Ectodermal cell (in vitro differentiated cells): Measurements from ENCODE around the gene WIZ.
"Not testable (repeated sequence)": the region's sequence is repeated elsewhere in the genome, so short reads cannot be mapped to it uniquely, and the experiment has no call there.

Experiments
- H3K27ac ChIP-seq: 2 replicates; pipeline ENCODE4 v1.7.0; 2013; ENCODE audit warnings: mild to moderate bottlenecking, low read depth, low read length; ENCODE audit not compliant: insufficient read depth, poor library complexity, severe bottlenecking
- H3K27me3 ChIP-seq: 2 replicates; pipeline ENCODE4 v1.7.0; 2013; ENCODE audit warnings: mild to moderate bottlenecking, low read length; ENCODE audit not compliant: insufficient read depth, control insufficient read depth, poor library complexity, severe bottlenecking
- H3K36me3 ChIP-seq: one replicate; pipeline ENCODE4 v1.7.0; 2013; ENCODE audit warnings: low read length; ENCODE audit not compliant: control insufficient read depth, insufficient read depth
- H3K4me1 ChIP-seq: one replicate; pipeline ENCODE4 v1.7.0; 2013; ENCODE audit warnings: low read length; ENCODE audit not compliant: control insufficient read depth, insufficient read depth
- H3K4me3 ChIP-seq: 2 replicates; pipeline ENCODE4 v1.7.0; 2013; ENCODE audit warnings: low read depth, low read length, control low read depth; ENCODE audit not compliant: insufficient read depth
- H3K9me3 ChIP-seq: 2 replicates; pipeline ENCODE4 v1.7.0; 2013; ENCODE audit warnings: mild to moderate bottlenecking, low read length, moderate library complexity; ENCODE audit not compliant: control insufficient read depth
- WGBS, 2 experiments: methylation state at CpG; one replicate each; pipeline ENCODE4 v1.1.7; 2013; ENCODE audit warnings: missing lambda C conversion rate in 2 of 2; 5-methylcytosine and 5-hydroxymethylcytosine counted together

The WIZ gene

DNA sequence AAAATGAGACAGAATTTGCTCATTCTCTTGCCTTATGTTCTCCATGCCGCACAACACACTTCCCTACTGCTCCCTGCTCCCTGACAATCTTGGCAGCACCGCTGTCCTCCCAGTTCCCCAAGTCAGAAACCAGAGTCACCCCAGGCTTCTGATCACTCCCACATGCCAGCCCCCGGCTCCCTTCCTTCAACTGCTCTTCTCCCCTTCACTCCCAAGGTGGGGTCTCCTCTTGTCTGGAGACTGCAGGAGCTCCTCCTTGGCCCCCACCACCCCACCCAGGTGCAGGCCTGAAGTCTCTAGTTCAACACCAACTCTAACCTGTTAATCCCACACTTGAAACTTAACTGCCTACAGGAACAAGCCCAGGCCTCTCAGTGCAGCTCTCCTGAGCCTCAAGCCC lies 53.3 kb downstream of the WIZ start:
- no peak overlapping the region for H3K4me3 ChIP-seq
- 94 to 98% methylated on average over 3 of the region's 3 CpGs for WGBS, 2 experiments
- H3K27ac ChIP-seq = no peak overlapping the region
- H3K9me3 ChIP-seq = no peaks in the 10 kb centered on the region
- H3K36me3 ChIP-seq = peaks cover 47% of the 10 kb centered on the region
- no peaks in the 10 kb centered on the region for H3K27me3 ChIP-seq
- no peaks in the 10 kb centered on the region for H3K4me1 ChIP-seq

DNA sequence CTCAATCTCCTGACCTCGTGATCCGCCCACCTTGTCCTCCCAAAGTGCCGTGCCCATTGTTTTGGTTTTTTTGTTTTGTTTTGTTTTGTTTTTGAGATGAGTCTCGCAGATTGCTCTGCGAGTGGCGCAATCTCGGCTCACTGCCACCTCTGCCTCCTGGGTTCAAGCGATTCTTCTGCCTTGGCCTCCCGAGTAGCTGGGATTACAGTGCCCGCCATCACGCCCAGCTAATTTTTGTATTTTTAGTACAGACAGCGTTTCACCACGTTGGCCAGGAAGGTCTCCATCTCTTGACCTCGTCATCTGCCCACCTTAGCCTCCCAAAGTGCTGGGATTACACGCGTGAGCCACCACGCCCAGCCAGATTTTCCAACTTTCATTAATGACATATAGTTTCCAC lies 54.5 kb downstream of the WIZ start:
- not testable (repeated sequence) for H3K4me3 ChIP-seq, H3K27ac ChIP-seq, H3K27me3 ChIP-seq, H3K4me1 ChIP-seq, H3K9me3 ChIP-seq
- H3K36me3 ChIP-seq = peaks cover 46% of the 10 kb centered on the region
- 93 to 94% methylated on average over 17 of the region's 17 CpGs for WGBS, 2 experiments

DNA sequence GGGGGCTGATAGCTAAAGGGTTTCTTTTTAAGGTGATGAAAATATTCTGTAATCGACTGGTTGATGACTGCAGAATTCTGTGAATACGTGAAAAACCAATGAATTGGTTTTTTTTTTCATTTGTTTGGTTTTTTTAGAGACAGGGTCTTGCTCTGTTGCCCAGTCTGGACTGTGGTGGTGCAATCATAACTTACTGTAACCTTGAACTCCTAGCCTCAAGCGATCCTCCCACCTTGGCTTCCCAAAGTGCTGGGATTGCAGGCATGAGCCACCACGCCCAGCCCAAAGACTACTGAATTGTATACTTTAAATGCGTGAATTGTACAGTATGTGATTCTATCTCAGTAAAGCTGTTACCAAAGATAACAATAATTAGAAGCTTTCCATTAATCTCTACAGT lies 55.3 kb downstream of the WIZ start:
- H3K27ac ChIP-seq = no peak overlapping the region
- H3K4me1 ChIP-seq = no peaks in the 10 kb centered on the region
- WGBS, 2 experiments = 97 to 100% methylated on average over 5 of the region's 5 CpGs
- H3K9me3 ChIP-seq = no peaks in the 10 kb centered on the region
- H3K36me3 ChIP-seq = peaks cover 47% of the 10 kb centered on the region
- H3K27me3 ChIP-seq = no peaks in the 10 kb centered on the region
- H3K4me3 ChIP-seq = no peak overlapping the region

DNA sequence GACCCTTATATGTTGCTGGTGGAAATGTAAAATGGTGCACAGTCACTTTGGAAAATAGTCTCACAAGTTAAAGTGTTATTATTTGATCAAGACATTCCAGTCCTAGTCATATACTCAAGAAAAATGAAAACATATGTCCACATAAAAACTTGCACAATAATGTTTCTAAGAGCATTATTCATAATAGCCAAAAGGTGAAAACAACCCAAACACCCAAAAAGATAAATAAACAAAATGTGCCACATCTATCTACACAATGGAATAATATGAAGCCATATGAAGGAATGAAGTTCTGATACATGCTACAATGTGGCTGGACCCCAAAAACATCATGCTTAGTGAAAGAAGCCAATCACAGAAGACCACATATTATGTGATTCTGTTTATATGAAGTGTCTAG lies 55.8 kb downstream of the WIZ start:
- Histone ChIP-seq H3K27ac (no peak overlapping the region), H3K36me3 (peaks cover 44% of the 10 kb centered on the region), H3K4me1 (no peaks in the 10 kb centered on the region), H3K4me3 (no peak overlapping the region), H3K9me3 (no peaks in the 10 kb centered on the region), H3K27me3 (no peaks in the 10 kb centered on the region)

DNA sequence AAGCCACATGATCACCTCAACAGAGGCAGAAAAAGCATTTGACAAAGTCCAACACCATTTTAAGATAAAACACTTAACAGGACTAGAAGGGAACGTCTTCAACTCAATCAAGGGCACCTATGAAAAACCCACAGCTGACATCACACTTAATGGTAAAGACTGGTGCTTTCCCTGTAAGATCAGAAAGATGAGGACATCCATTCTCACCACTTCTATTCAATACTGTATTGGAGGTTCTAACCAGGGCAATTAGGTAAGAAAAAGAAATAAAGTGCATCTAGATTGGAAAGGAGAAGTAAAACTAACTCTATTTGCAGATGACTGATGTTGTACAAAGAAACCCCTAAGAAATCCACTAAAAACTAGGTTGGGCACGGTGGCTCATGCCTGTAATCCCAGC lies 58.9 kb downstream of the WIZ start:
- H3K4me1 ChIP-seq = no peaks in the 10 kb centered on the region
- H3K4me3 ChIP-seq = no peak overlapping the region
- H3K27me3 ChIP-seq = no peaks in the 10 kb centered on the region
- H3K27ac ChIP-seq = no peak overlapping the region
- 90 to 97% methylated on average over 2 of the region's 2 CpGs for WGBS, 2 experiments
- no peaks in the 10 kb centered on the region for H3K9me3 ChIP-seq
- peaks cover 19% of the 10 kb centered on the region for H3K36me3 ChIP-seq

DNA sequence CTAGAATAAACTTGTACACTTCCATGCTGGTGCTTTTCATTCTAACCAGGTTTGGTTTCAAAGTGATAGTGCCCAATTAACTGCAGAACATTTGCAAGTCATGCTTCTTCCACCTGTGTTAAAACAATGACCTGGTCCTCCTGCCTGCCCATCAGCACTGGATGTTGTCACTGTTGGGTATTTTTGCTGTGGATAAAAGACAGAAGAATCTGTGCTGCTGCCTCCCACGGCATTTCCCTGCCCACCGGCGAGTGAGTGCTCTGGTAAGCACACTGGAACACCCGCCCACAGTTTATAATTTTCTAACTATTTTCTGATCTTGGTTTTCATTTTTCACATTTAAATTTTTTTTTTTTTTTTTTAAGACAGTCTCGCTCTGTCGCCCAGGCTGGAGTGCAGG lies 67.9 kb downstream of the WIZ start:
- Histone ChIP-seq H3K4me3 (no peak overlapping the region), H3K27me3 (no peaks in the 10 kb centered on the region), H3K27ac (no peak overlapping the region), H3K4me1 (peaks cover 7% of the 10 kb centered on the region), H3K9me3 (no peaks in the 10 kb centered on the region), H3K36me3 (no peaks in the 10 kb centered on the region)
- WGBS, 2 experiments = 90 to 91% methylated on average over 6 of the region's 6 CpGs

DNA sequence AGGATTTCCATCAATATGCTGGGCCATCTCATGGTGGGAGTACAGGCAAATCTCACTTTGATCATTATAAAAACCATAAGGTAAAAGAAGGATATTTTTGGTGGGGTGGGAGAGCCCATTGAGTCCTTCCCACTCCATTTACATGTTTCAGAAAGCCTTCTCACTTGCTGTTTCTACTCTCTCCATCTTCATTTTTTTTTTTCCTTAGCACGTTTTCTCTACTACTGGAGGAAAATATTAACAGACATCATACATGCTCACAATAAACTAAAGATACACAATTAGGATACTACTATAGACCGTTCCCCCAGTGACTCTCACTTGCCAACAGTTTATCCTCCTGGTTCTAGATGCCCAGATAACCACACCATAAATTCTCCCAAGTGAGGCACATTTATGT lies 68.3 kb downstream of the WIZ start:
- 92 to 95% methylated on average over 2 of the region's 2 CpGs for WGBS, 2 experiments
- H3K4me3 ChIP-seq = no peak overlapping the region

DNA sequence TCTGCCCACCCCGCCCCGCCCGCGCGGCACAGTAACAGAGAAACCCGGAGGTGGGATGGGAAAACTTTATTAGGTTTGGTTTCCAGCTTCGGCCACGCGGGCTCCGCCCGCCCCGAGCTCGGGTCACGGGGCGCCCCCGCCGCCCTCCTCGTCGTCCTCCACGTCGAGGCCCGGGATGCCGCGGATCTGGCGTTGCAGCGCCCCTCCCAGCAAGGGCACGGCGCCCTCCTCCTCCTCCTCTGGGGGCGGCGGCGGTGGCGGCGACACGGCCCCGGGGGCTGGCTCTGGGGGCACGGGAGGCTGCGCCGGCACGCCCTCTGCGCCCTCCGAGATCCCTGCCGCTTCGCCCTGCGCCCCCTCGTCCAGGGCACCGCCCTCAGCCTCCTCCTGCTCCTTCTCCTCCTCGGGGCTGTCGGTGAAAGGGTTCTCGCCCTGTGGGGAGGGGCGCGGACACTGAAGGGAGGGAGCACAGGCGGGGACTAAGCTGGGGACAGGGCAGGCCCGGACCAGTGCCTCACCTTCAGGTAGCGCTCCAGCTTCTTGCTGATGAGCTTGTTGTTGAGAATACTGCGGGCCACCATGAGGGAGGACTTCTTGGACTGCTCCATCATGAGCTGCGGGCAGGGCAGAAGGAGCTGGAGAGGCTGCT lies 69.6 kb downstream of the WIZ start:
- 1% methylated on average over 56 of the region's 56 CpGs for WGBS, 2 experiments

More for the DNA sequence above, 68.3 kb downstream of the WIZ start:
- H3K27me3 ChIP-seq = no peaks in the 10 kb centered on the region
- H3K27ac ChIP-seq = peak overlapping the region; percentile 89
- no peaks in the 10 kb centered on the region for H3K9me3 ChIP-seq
- H3K36me3 ChIP-seq = no peaks in the 10 kb centered on the region
- H3K4me1 ChIP-seq = peaks cover 7% of the 10 kb centered on the region

DNA sequence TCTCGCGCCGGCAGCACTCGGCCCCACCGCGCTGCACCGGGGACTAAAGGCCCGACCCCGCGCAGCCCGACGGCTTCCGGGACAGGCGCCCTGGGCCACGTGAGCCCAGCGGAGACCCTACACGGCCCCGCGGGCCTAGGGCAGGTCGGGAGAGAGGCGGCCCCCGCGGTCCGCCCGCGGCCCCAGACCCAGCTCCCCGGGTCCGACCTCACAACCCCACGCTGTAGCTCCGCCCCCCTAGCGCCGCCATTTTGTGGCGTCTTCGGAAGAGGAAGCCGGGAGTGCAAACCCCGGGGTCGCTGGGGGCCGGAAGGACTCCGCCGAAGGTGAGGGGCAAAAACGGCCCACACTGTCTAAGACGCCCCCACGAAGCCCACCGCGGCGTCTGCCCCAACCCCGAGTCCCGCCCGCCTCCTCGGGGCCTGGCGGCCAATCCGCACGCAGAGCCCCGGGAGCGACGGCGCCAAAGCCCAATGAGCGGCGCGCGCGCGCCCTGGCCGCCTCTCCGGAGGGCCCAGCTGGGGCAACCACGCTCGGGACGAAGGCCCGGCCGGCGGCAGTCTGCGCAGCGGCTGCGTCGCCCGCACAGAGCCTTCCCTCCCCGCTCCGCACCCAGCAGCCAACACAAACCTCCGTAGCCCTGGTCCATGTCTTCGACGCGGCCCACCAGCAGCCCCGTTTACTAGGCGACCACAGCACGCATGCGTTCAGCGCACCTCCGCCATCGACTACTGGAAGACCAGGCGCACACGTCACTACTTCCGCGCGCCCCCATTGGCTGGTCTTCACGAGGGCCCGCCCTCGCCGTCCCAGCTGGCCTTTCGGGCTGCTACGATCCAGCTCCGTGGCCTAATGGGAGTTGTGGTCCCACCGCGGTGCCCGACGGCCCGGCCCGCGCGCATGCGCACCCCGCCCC lies 70.4 kb downstream of the WIZ start, which contains the start of gene AKAP8:
TSS of gene AKAP8 (minus strand) at position 705 of the 916 bp plus-strand sequence. CDS start at position 649, 56 bp downstream.
- Histone ChIP-seq H3K9me3 (no peaks in the 10 kb centered on the region), H3K4me1 (peaks cover 7% of the 10 kb centered on the region)
- WGBS, 2 experiments = 0% methylated on average over 111 of the region's 111 CpGs

More for the DNA sequence above, 69.6 kb downstream of the WIZ start:
- Histone ChIP-seq H3K9me3 (no peaks in the 10 kb centered on the region), H3K27ac (peak overlapping the region; percentile 89), H3K4me1 (peaks cover 7% of the 10 kb centered on the region), H3K4me3 (peak overlapping the region; percentile 52), H3K27me3 (no peaks in the 10 kb centered on the region), H3K36me3 (no peaks in the 10 kb centered on the region)

DNA sequence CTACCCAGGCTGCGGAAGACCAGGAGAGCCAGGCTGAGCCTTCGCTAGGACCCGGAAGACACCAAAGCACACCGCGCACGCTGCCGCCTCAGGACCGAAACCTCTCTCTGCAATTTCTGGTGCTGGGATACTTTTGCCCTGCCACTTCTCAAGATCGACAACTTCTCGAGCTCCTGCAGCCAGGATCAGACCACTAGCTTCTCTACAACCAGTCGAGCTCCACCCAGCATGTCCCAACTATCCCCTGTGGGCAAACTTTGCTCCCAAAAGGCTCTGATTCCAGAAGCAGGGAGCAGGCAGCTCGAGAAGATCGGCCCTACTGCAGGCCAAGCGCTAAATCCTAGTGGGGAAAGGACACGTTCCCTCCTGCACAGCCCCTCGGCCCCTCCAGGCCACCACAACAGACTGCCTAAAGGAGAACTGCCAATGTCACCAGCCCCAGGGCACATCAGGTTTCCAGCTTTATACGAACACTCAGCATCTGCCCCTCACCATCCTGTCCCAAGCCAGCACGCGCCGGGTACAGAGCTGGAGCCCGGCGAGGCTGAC lies 71.1 kb downstream of the WIZ start:
- H3K9me3 ChIP-seq = no peaks in the 10 kb centered on the region
- peaks cover 7% of the 10 kb centered on the region for H3K4me1 ChIP-seq
- H3K27ac ChIP-seq = peak overlapping the region; percentile 96
- H3K36me3 ChIP-seq = no peaks in the 10 kb centered on the region
- no peaks in the 10 kb centered on the region for H3K27me3 ChIP-seq
- WGBS, 2 experiments = 0% methylated on average over 22 of the region's 22 CpGs
- H3K4me3 ChIP-seq = peak overlapping the region; percentile 74

More for the DNA sequence above, 70.4 kb downstream of the WIZ start, which contains the start of gene AKAP8:
- Histone ChIP-seq H3K27ac (peak within 1 kb of the TSS; percentile 96), H3K36me3 (no peaks in the 10 kb centered on the region), H3K27me3 (no peaks in the 10 kb centered on the region), H3K4me3 (peak within 1 kb of the TSS; percentile 74)
